ENCODE results near the gene RAB3GAP1. TPM values are rescaled to one million over a fixed set of nuclear protein-coding genes. Genes with fewer than 3 reads are reported as not detected.

RAB3GAP1 gene
- total RNA-seq, 1 donor from 2014 or later, result 49.3 TPM

DNA sequence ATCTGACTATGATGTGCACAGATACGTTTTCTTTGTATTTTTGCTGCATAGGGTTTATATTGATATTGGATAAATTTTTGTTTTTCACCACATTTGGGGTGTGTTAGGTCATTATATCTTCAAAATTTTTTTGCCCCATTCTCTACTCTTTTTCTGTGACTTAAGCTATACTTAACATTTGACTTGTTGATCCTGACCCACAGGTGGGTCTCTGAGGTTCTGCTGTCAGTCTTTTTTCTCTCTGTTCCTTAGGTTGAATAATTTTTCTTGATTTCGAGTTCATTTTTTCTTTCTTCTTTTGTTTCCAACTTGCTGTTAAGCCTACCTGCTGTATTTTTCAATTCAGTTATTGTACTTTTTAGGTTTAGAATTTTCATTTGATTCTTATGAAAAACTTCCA is 12.1 kb downstream of the RAB3GAP1 start:
- Mint-ChIP-seq H3K4me1 (ENCODE audit: low read depth, unreplicated experiment) (no peaks in the 10 kb centered on the region), H3K27me3 (ENCODE audit: low read depth, unreplicated experiment) (no peaks in the 10 kb centered on the region), H3K27ac (ENCODE audit: unreplicated experiment) (no peak overlapping the region), H3K36me3 (ENCODE audit: low read depth, unreplicated experiment) (peaks cover 13% of the 10 kb centered on the region), H3K9me3 (ENCODE audit: unreplicated experiment) (no peaks in the 10 kb centered on the region), H3K4me3 (ENCODE audit: unreplicated experiment) (no peak overlapping the region)
- TF ChIP-seq, protein P1, sequence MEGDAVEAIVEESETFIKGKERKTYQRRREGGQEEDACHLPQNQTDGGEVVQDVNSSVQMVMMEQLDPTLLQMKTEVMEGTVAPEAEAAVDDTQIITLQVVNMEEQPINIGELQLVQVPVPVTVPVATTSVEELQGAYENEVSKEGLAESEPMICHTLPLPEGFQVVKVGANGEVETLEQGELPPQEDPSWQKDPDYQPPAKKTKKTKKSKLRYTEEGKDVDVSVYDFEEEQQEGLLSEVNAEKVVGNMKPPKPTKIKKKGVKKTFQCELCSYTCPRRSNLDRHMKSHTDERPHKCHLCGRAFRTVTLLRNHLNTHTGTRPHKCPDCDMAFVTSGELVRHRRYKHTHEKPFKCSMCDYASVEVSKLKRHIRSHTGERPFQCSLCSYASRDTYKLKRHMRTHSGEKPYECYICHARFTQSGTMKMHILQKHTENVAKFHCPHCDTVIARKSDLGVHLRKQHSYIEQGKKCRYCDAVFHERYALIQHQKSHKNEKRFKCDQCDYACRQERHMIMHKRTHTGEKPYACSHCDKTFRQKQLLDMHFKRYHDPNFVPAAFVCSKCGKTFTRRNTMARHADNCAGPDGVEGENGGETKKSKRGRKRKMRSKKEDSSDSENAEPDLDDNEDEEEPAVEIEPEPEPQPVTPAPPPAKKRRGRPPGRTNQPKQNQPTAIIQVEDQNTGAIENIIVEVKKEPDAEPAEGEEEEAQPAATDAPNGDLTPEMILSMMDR (IDR thresholded peaks at IDR 0.05; ENCODE audit: insufficient read depth, low read depth, low read length), result no peak
- TF ChIP-seq EZH2 (IDR thresholded peaks at IDR 0.05; ENCODE audit: insufficient read depth, low read length), result no peak
- Histone ChIP-seq H3K36me3 (ENCODE audit: insufficient read depth, low read length) (peaks cover 8% of the 10 kb centered on the region), H3K79me2 (ENCODE audit: insufficient read depth, low read length) (peaks cover 98% of the 10 kb centered on the region), H3K4me2 (ENCODE audit: low read length) (no peak overlapping the region), H3K4me3 (ENCODE audit: insufficient read depth, low read depth, low read length) (no peak overlapping the region), H3K9me3 (ENCODE audit: insufficient read depth, low read depth, low read length) (no peaks in the 10 kb centered on the region), H3K27ac (ENCODE audit: low read depth, low read length) (no peak overlapping the region), H3K4me1 (ENCODE audit: insufficient read depth, low read length) (peaks cover 3% of the 10 kb centered on the region), H3K9ac (ENCODE audit: low read length) (no peak overlapping the region), H4K20me1 (ENCODE audit: insufficient read depth, low read length) (peaks cover 39% of the 10 kb centered on the region), H2AFZ (ENCODE audit: low read depth, low read length) (no peak overlapping the region), H3K27me3 (ENCODE audit: insufficient read depth, low read length) (no peaks in the 10 kb centered on the region)
- DNase-seq (ENCODE audit: low read depth) (no peak), FAIRE-seq (peak; percentile 47)

DNA sequence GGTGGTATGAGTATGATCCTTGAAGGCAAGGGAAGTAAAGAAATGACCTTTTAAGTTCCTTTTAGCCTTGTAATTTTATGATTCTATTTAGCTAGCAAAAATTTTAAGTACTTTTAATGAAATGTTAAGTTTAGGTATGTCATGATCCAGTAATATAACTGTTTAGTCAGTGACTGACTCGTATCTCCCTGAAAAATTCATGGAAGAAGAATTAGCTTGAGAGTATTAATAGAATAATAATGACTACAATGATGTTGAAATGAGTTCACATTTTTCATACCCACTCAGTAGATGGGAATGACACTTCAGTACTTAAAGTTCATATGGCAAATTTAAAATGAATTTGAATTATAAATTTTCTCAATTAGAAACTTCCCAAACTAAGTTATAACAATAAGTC is 14.6 kb downstream of the RAB3GAP1 start:
- peaks cover 3% of the 10 kb centered on the region for H3K36me3 ChIP-seq (ENCODE audit: insufficient read depth, low read length)
- no peak overlapping the region for H3K4me3 Mint-ChIP-seq (ENCODE audit: unreplicated experiment)
- H3K27ac ChIP-seq (ENCODE audit: low read depth, low read length), result no peak overlapping the region
- no peaks in the 10 kb centered on the region for H3K27me3 ChIP-seq (ENCODE audit: insufficient read depth, low read length)
- peaks cover 3% of the 10 kb centered on the region for H3K4me1 ChIP-seq (ENCODE audit: insufficient read depth, low read length)
- H3K4me2 ChIP-seq (ENCODE audit: low read length), result no peak overlapping the region
- FAIRE-seq, result no peak
- no peak overlapping the region for H2AFZ ChIP-seq (ENCODE audit: low read depth, low read length)
- no peaks in the 10 kb centered on the region for H3K27me3 Mint-ChIP-seq (ENCODE audit: low read depth, unreplicated experiment)
- no peak overlapping the region for H3K4me3 ChIP-seq (ENCODE audit: insufficient read depth, low read depth, low read length)
- H3K9ac ChIP-seq (ENCODE audit: low read length), result no peak overlapping the region
- H3K36me3 Mint-ChIP-seq (ENCODE audit: low read depth, unreplicated experiment), result peaks cover 12% of the 10 kb centered on the region
- H4K20me1 ChIP-seq (ENCODE audit: insufficient read depth, low read length), result peaks cover 38% of the 10 kb centered on the region
- peak; percentile 31 for DNase-seq (ENCODE audit: low read depth)
- H3K9me3 ChIP-seq (ENCODE audit: insufficient read depth, low read depth, low read length), result peaks cover 4% of the 10 kb centered on the region
- peaks cover 2% of the 10 kb centered on the region for H3K9me3 Mint-ChIP-seq (ENCODE audit: unreplicated experiment)
- H3K4me1 Mint-ChIP-seq (ENCODE audit: low read depth, unreplicated experiment), result no peaks in the 10 kb centered on the region
- TF ChIP-seq, protein P1 (IDR thresholded peaks at IDR 0.05; ENCODE audit: insufficient read depth, low read depth, low read length), result no peak
- TF ChIP-seq EZH2 (IDR thresholded peaks at IDR 0.05; ENCODE audit: insufficient read depth, low read length), result no peak
- peaks cover 99% of the 10 kb centered on the region for H3K79me2 ChIP-seq (ENCODE audit: insufficient read depth, low read length)
- H3K27ac Mint-ChIP-seq (ENCODE audit: unreplicated experiment), result no peak overlapping the region

DNA sequence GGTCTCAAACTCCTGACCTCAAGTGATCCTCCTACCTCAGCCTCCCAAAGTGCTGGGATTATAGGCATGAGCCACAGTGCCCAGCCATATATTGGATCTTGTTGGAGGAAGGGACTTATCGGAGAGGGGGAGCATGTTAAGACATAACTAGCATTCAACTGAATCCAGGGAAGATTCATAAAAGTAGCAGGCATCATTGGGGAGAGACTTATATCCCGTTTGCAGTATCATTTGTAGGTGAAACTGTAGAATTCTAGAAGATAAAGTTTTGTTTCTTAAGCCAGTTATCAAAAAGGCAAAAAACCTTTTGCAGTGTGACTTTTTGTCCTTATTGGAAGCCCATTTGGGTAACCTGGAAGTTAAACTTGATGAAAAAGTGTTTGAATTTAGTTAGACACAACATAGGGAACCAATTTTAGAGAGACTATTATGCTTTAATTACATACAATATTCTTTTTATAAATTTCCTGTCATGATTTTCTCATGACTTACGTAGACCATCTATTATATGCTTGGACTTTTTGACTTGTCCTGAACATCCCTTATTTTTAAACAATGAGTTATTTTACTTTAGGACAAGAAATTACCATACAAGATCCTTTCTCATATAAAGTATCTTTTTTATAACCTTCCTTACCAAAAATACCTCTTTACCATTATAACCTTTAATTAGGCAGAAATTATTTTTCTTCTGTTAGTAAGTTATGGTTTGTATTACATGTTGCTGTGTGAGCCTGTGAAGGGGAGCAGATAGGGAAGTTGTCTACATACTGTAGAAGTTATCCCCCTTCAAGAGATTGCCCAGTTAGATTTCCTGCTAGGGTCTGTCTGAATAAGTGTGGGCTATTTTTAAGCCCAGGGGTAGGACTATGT is 20.3 kb downstream of the RAB3GAP1 start:
- Mint-ChIP-seq H3K36me3 (ENCODE audit: low read depth, unreplicated experiment) (peaks cover 23% of the 10 kb centered on the region), H3K9me3 (ENCODE audit: unreplicated experiment) (peaks cover 10% of the 10 kb centered on the region), H3K27me3 (ENCODE audit: low read depth, unreplicated experiment) (no peaks in the 10 kb centered on the region), H3K4me1 (ENCODE audit: low read depth, unreplicated experiment) (no peaks in the 10 kb centered on the region), H3K27ac (ENCODE audit: unreplicated experiment) (no peak overlapping the region), H3K4me3 (ENCODE audit: unreplicated experiment) (no peak overlapping the region)
- peaks cover 6% of the 10 kb centered on the region for H3K36me3 ChIP-seq (ENCODE audit: insufficient read depth, low read length)
- H3K4me2 ChIP-seq (ENCODE audit: low read length), result no peak overlapping the region
- no peak overlapping the region for H3K27ac ChIP-seq (ENCODE audit: low read depth, low read length)
- FAIRE-seq (no peak), DNase-seq (ENCODE audit: low read depth) (no peak)
- no peak overlapping the region for H2AFZ ChIP-seq (ENCODE audit: low read depth, low read length)
- H3K4me3 ChIP-seq (ENCODE audit: insufficient read depth, low read depth, low read length), result no peak overlapping the region
- H3K9me3 ChIP-seq (ENCODE audit: insufficient read depth, low read depth, low read length), result peaks cover 7% of the 10 kb centered on the region
- H3K79me2 ChIP-seq (ENCODE audit: insufficient read depth, low read length), result peaks cover 93% of the 10 kb centered on the region
- H3K27me3 ChIP-seq (ENCODE audit: insufficient read depth, low read length), result no peaks in the 10 kb centered on the region
- no peak overlapping the region for H3K9ac ChIP-seq (ENCODE audit: low read length)
- no peaks in the 10 kb centered on the region for H3K4me1 ChIP-seq (ENCODE audit: insufficient read depth, low read length)
- H4K20me1 ChIP-seq (ENCODE audit: insufficient read depth, low read length), result peaks cover 53% of the 10 kb centered on the region
- TF ChIP-seq, protein P1 (IDR thresholded peaks at IDR 0.05; ENCODE audit: insufficient read depth, low read depth, low read length), result no peak
- no peak for TF ChIP-seq EZH2 (IDR thresholded peaks at IDR 0.05; ENCODE audit: insufficient read depth, low read length)
